GM12878 (cell line): ENCODE measurements around the gene HOGA1. TPM values are rescaled to one million over a fixed set of nuclear protein-coding genes. Genes with fewer than 3 reads are reported as not detected.

Experiments
- ATAC-seq: fragments of 200-7000 bp; cut with Tn5 transposase; 3 replicates; pipeline ENCODE4 v1.9.1; 2020; ENCODE audit warnings: mild to moderate bottlenecking, moderate library complexity
- BruUV-seq: library from RNA; stranded (reverse); fragments of 400-500 nt; replicated peaks from 2 replicates; lab custom pipeline; 2021; lab: Mats Ljungman, UMichigan
- CTCF ChIA-PET: fragments of 300-600 bp; sonication (Branson Sonifier 250); formaldehyde crosslinking; extraction: SDS; loops from one replicate; lab custom pipeline; 2021; ENCODE audit warnings: inconsistent platforms; lab: Yijun Ruan, JAX
- POLR2A ChIA-PET: fragments of 350-600 bp; formaldehyde crosslinking; extraction: SDS; loops from one replicate; lab custom pipeline; 2021; ENCODE audit warnings: inconsistent platforms; lab: Charles Lee
- RAD21 ChIA-PET: fragments of 300-600 bp; sonication (Branson Sonifier 250); formaldehyde crosslinking; loops from one replicate; lab custom pipeline; 2023; ENCODE audit warnings: antibody characterized with exemption; ENCODE audit not compliant: unreplicated experiment; lab: Charles Lee
- SMC1A ChIA-PET: fragments of 300-600 bp; sonication (Branson Sonifier 250); formaldehyde crosslinking; loops from one replicate; lab custom pipeline; 2023; ENCODE audit not compliant: unreplicated experiment, uncharacterized antibody; lab: Charles Lee
- DNase-seq: peaks from one replicate; pipeline ENCODE4 v3.0.0-alpha.2; 2011; ENCODE audit warnings: low read depth, low spot score
- FAIRE-seq: peaks from 3 replicates; lab custom pipeline; 2011; peaks lifted over from hg19 to GRCh38; lab: Jason Lieb, UNC
- H2AFZ ChIP-seq: 2 replicates; pipeline ENCODE4 v1.6.0; 2011; ENCODE audit warnings: low read depth, low read length, control low read depth; ENCODE audit not compliant: control insufficient read depth
- H3K27ac ChIP-seq: 2 replicates; pipeline ENCODE4 v1.5.1; 2011; ENCODE audit warnings: control low read depth; ENCODE audit not compliant: control insufficient read depth, insufficient read depth
- H3K27me3 ChIP-seq, 2 experiments: replicated peaks in 1 of 2; 2 replicates each; pipeline versions ENCODE4 v1.6.0 to v1.6.1; 2011; ENCODE audit warnings: low read length in 1 of 2; ENCODE audit not compliant: control insufficient read depth in 2 of 2, insufficient read depth in 2 of 2
- H3K36me3 ChIP-seq, 2 experiments: 2 replicates each; pipeline ENCODE4 v1.5.1; 2011; ENCODE audit warnings: low read length in 1 of 2; ENCODE audit not compliant: control insufficient read depth in 2 of 2, insufficient read depth in 2 of 2
- H3K4me1 ChIP-seq: 2 replicates; pipeline ENCODE4 v1.6.1; 2011; ENCODE audit warnings: mild to moderate bottlenecking, low read length, moderate library complexity, mixed read lengths; ENCODE audit not compliant: control insufficient read depth, insufficient read depth
- H3K4me2 ChIP-seq: 2 replicates; pipeline ENCODE4 v1.6.0; 2011; ENCODE audit warnings: control low read depth; ENCODE audit not compliant: control insufficient read depth, insufficient read depth
- H3K4me3 ChIP-seq: fragments of 200-600 bp; sonication (generic); 2 replicates; pipeline ENCODE4 v1.5.1; 2016
- H3K79me2 ChIP-seq: 2 replicates; pipeline ENCODE4 v1.6.0; 2011; ENCODE audit warnings: low read length; ENCODE audit not compliant: control insufficient read depth, insufficient read depth
- H3K9ac ChIP-seq: 2 replicates; pipeline ENCODE4 v1.8.0; 2011; ENCODE audit warnings: low read length, control low read depth, mixed read lengths; ENCODE audit not compliant: control insufficient read depth, insufficient read depth
- H3K9me3 ChIP-seq: replicated peaks from 3 replicates; pipeline ENCODE4 v1.5.1; 2011; ENCODE audit warnings: mild to moderate bottlenecking, low read length; ENCODE audit not compliant: control insufficient read depth, insufficient read depth
- H4K20me1 ChIP-seq: 2 replicates; pipeline ENCODE4 v1.6.0; 2011; ENCODE audit not compliant: control insufficient read depth, insufficient read depth
- CREB1 ChIP-seq: IDR thresholded peaks from 2 replicates; pipeline ENCODE4 v1.6.1; 2012; ENCODE audit warnings: low read depth, mild to moderate bottlenecking, inconsistent platforms
- E4F1 ChIP-seq: fragments of 450-650 bp; IDR thresholded peaks from 2 replicates; pipeline ENCODE4 v1.6.1; 2018; ENCODE audit warnings: borderline replicate concordance, mild to moderate bottlenecking; ENCODE audit not compliant: partially characterized antibody
- YBX1 ChIP-seq: fragments of 450-650 bp; IDR thresholded peaks from 2 replicates; pipeline ENCODE4 v1.6.1; 2016; ENCODE audit warnings: antibody characterized with exemption
- ZBED1 ChIP-seq: IDR thresholded peaks from 2 replicates; pipeline ENCODE4 v1.6.1; 2016; ENCODE audit warnings: borderline replicate concordance
- ZNF274 ChIP-seq: IDR thresholded peaks from one replicate; pipeline ENCODE4 v1.8.0; 2011; ENCODE audit not compliant: insufficient read length, insufficient read depth
- WGBS: methylation state at CpG from one replicate; pipeline ENCODE4 v1.1.6; 2016; ENCODE audit warnings: low lambda C conversion rate; ENCODE audit not compliant: insufficient replicate concordance, insufficient coverage; ENCODE audit errors: missing lambda C conversion rate; 5-methylcytosine and 5-hydroxymethylcytosine counted together
- in situ Hi-C: fragments of 300-500 bp; cut with MboI; formaldehyde crosslinking; loops from 9 replicates; pipeline ENCODE4 v1.14.3; 2018; ENCODE audit warnings: mixed read lengths
- intact Hi-C: fragments of 100-400 bp; cut with micrococcal nuclease; formaldehyde crosslinking; loops from one replicate; pipeline ENCODE4 v1.14.2; 2022; ENCODE audit not compliant: unreplicated experiment
- polyA plus RNA-seq, 11 experiments: library from polyadenylated mRNA; depleted of rRNA in 4 of 11; unstranded in 6 of 11; stranded (reverse) in 5 of 11; fragments of >200 nt; fragmentation: Nextera tagmentation in 4 of 11; fragmentation: Illumina TruSeq in 1 of 11; extraction: Ambion mirVana in 4 of 11; extraction: Trizol in 1 of 11; gene quantifications; 1 replicate in 1 of 11; 2 replicates in 10 of 11; pipeline versions ENCODE4 v1.2.1 to v1.2.3, GENCODE V29; 2011 to 2016; ENCODE audit warnings: inconsistent platforms in 2 of 11, missing spikeins in 2 of 11, low read depth in 1 of 11
- total RNA-seq, 4 experiments: library from RNA; depleted of rRNA in 3 of 4; stranded (reverse); fragments of >200 nt in 3 of 4; fragmentation: Illumina TruSeq in 1 of 4; extraction: Trizol in 1 of 4; gene quantifications; 2 replicates each; pipeline versions ENCODE4 v1.2.1 to v1.2.3, GENCODE V29; 2013 to 2021

Gene HOGA1
- total and polyA plus RNA-seq, 10 of the 15 experiments (the other 5 are each of a cell fraction or from before 2014, with no cell fraction given), result 0.01 to 0.19 (median 0.06) TPM; not detected in 6

DNA sequence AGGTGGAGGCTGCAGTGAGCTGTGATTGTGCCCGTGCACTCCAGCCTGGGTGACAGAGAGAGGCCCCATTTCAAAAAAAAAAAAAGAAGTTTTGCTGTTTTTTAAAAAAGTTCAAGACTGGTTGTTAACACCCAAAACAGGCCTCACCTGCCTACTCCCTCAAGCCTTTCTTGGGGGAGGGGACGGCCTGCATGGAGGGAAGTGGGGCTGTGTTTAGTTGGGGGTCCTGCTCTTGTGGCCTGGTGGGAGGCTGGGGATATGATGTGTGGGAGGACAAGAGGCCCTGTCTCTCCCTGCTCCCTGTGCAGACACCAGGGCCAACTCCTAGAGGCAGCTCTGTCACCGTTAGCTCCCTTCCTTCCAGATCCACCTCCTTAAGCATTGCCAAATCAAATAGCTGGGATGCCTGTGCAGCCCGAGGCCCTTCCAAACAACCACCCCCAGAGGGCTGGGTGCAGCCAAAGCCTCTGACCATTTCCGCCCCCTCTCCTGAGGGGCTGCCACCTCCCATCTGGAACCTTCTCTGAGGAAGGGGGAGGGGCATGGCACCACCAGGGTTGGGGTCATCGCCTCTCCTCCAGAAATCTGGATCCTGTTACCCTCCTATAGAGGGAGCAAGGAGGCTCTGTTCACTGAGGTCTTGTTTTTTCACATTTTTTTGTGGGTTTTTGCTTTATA, 44.5 kb upstream of the HOGA1 start:
- H3K4me3 ChIP-seq, result no peak overlapping the region
- TF ChIP-seq ZBED1 (no peak), ZNF274 (no peak), YBX1 (no peak), CREB1 (no peak), E4F1 (no peak)
- no peaks in the 10 kb centered on the region for H3K4me1 ChIP-seq
- H3K4me2 ChIP-seq, result no peak overlapping the region
- no peak overlapping the region for H2AFZ ChIP-seq
- RAD21 ChIA-PET, result no interaction called here
- CTCF ChIA-PET, result interaction anchor here (1.6 to 2.7 kb wide), 3 partner anchors 13 to 33 kb away, joined by 3 to 18 read pairs (median 3); partner anchors contain the start of gene ANKRD2
- POLR2A ChIA-PET, result interaction anchor here (0.5 kb wide), 1 partner anchor 115 kb away, joined by 6 read pairs; no protein-coding TSS in a partner anchor
- no peak for FAIRE-seq
- no peak for DNase-seq
- WGBS, result 58% methylated on average over 6 of the region's 6 CpGs
- no peaks in the 10 kb centered on the region for H3K79me2 ChIP-seq
- SMC1A ChIA-PET, result no interaction called here
- H3K36me3 ChIP-seq, result no peaks in the 10 kb centered on the region
- H3K27ac ChIP-seq, result no peak overlapping the region
- BruUV-seq, result no TSS peak
- no peak overlapping the region for H3K9ac ChIP-seq
- no peaks in the 10 kb centered on the region for H3K9me3 ChIP-seq
- H3K27me3 ChIP-seq, result no peaks in the 10 kb centered on the region; a peak in 1 of 4 replicates
- H4K20me1 ChIP-seq, result no peaks in the 10 kb centered on the region
- intact Hi-C loops, result no loop called here
- in situ Hi-C loops, result no loop called here
- no peak for ATAC-seq
